CD14-positive monocyte (primary cell): Measurements from ENCODE around the gene PSD. TPM values are rescaled to one million over a fixed set of nuclear protein-coding genes. Genes with fewer than 3 reads are reported as not detected.
A peak's percentile ranks its signal among the peaks of the same experiment; 100 is the strongest.

Experiments used
- DNase-seq, 3 donors: peaks; one replicate each; pipeline ENCODE4 v3.0.0-alpha.2; 2011 to 2022
- H2AFZ ChIP-seq: 2 replicates; pipeline ENCODE4 v1.6.0; 2012; ENCODE audit warnings: mild to moderate bottlenecking, low read depth, low read length, inconsistent platforms; ENCODE audit not compliant: insufficient read depth, poor library complexity, severe bottlenecking
- H3K27ac ChIP-seq, 2 donors: 1 replicate in 1 of 2; 2 replicates in 1 of 2; pipeline ENCODE4 v1.5.1; 2012 to 2013; ENCODE audit warnings: low read length in 2 of 2, control low read depth in 1 of 2, inconsistent platforms in 1 of 2, low read depth in 1 of 2, mild to moderate bottlenecking in 1 of 2
- H3K27me3 ChIP-seq, 2 donors: one replicate each; pipeline versions ENCODE4 v1.6.0 to v1.6.1; 2011 to 2013; ENCODE audit warnings: low read length in 2 of 2; ENCODE audit not compliant: control insufficient read depth in 2 of 2, insufficient read depth in 2 of 2
- H3K36me3 ChIP-seq, 2 donors: replicated peaks in 1 of 2; 1 replicate in 1 of 2; 2 replicates in 1 of 2; pipeline versions ENCODE4 v1.5.1 to v1.6.1; 2012 to 2013; ENCODE audit warnings: low read length in 2 of 2, control low read depth in 1 of 2, inconsistent platforms in 1 of 2, mild to moderate bottlenecking in 1 of 2; ENCODE audit not compliant: insufficient read depth in 2 of 2, control insufficient read depth in 1 of 2
- H3K4me1 ChIP-seq, 2 donors: 1 replicate in 1 of 2; 2 replicates in 1 of 2; pipeline versions ENCODE4 v1.5.1 to v1.6.1; 2012 to 2013; ENCODE audit warnings: low read length in 2 of 2, control low read depth in 1 of 2, inconsistent platforms in 1 of 2, mild to moderate bottlenecking in 1 of 2, moderate library complexity in 1 of 2; ENCODE audit not compliant: insufficient read depth in 2 of 2, control insufficient read depth in 1 of 2
- H3K4me2 ChIP-seq: replicated peaks from 2 replicates; pipeline ENCODE3; 2012; ENCODE audit warnings: low read length, moderate library complexity, mild to moderate bottlenecking; ENCODE audit not compliant: poor library complexity, severe bottlenecking; ENCODE audit errors: extremely low read depth
- H3K4me3 ChIP-seq, 3 experiments: fragments of 200-600 bp in 1 of 3; sonication (generic) in 1 of 3; replicated peaks in 1 of 3; 1 replicate in 2 of 3; 2 replicates in 1 of 3; pipeline ENCODE4 v1.5.1; 2011 to 2013; ENCODE audit warnings: low read length in 3 of 3, mild to moderate bottlenecking in 3 of 3, control low read depth in 2 of 3, low read depth in 2 of 3, inconsistent platforms in 1 of 3, moderate library complexity in 1 of 3
- H3K79me2 ChIP-seq: 2 replicates; pipeline ENCODE4 v1.6.0; 2012; ENCODE audit warnings: mild to moderate bottlenecking, control low read depth, inconsistent platforms, low read length, moderate library complexity; ENCODE audit not compliant: insufficient read depth
- H3K9ac ChIP-seq: 2 replicates; pipeline ENCODE4 v1.6.0; 2017; ENCODE audit warnings: low read length, mild to moderate bottlenecking; ENCODE audit not compliant: insufficient read depth, poor library complexity, severe bottlenecking
- H3K9me3 ChIP-seq, 2 donors: replicated peaks in 1 of 2; 1 replicate in 1 of 2; 2 replicates in 1 of 2; pipeline versions ENCODE4 v1.5.1 to v1.6.1; 2012 to 2013; ENCODE audit warnings: low read length in 2 of 2, control low read depth in 1 of 2; ENCODE audit not compliant: control insufficient read depth in 1 of 2, insufficient read depth in 1 of 2
- H4K20me1 ChIP-seq: 2 replicates; pipeline ENCODE4 v1.6.0; 2012; ENCODE audit warnings: mild to moderate bottlenecking, low read length, control low read depth, moderate library complexity; ENCODE audit not compliant: insufficient read depth
- H3K27ac Mint-ChIP-seq, 7 donors: one replicate each; pipeline ENCODE4 v1.8.0; 2020; ENCODE audit warnings: mild to moderate bottlenecking in 7 of 7, mixed read lengths in 7 of 7, moderate library complexity in 6 of 7, inconsistent platforms in 2 of 7
- H3K27me3 Mint-ChIP-seq, 3 donors: one replicate each; pipeline ENCODE4 v1.8.0; 2021 to 2022; ENCODE audit warnings: low read depth in 3 of 3, mild to moderate bottlenecking in 3 of 3, mixed read lengths in 3 of 3, moderate library complexity in 3 of 3, inconsistent platforms in 1 of 3
- H3K36me3 Mint-ChIP-seq, 2 donors: one replicate each; pipeline ENCODE4 v1.8.0; 2020; ENCODE audit warnings: mixed read lengths in 2 of 2, inconsistent platforms in 1 of 2, mild to moderate bottlenecking in 1 of 2
- H3K4me1 Mint-ChIP-seq: one replicate; pipeline ENCODE4 v1.8.0; 2020; ENCODE audit warnings: mild to moderate bottlenecking, mixed read lengths
- H3K4me3 Mint-ChIP-seq, 2 donors: one replicate each; pipeline ENCODE4 v1.8.0; 2020; ENCODE audit warnings: mild to moderate bottlenecking in 2 of 2, mixed read lengths in 2 of 2, moderate library complexity in 1 of 2
- H3K9me3 Mint-ChIP-seq, 7 donors: one replicate each; pipeline ENCODE4 v1.8.0; 2020 to 2022; ENCODE audit warnings: mixed read lengths in 7 of 7, mild to moderate bottlenecking in 6 of 7, moderate library complexity in 6 of 7, inconsistent platforms in 2 of 7
- WGBS: methylation state at CpG from one replicate; pipeline ENCODE4 v1.1.5; 2013; ENCODE audit warnings: missing lambda C conversion rate; ENCODE audit not compliant: insufficient coverage; 5-methylcytosine and 5-hydroxymethylcytosine counted together
- intact Hi-C, 2 donors: fragments of 100-400 bp; cut with micrococcal nuclease; formaldehyde crosslinking; loops; one replicate each; pipeline versions ENCODE4 v1.15.0 to v1.15.1; 2023
- polyA plus RNA-seq, 3 donors: library from polyadenylated mRNA; depleted of rRNA in 1 of 3; unstranded in 2 of 3; stranded (reverse) in 1 of 3; fragments of 300-500 nt in 2 of 3; fragments of >200 nt in 1 of 3; fragmentation: Illumina TruSeq in 2 of 3; gene quantifications; 1 replicate in 2 of 3; 2 replicates in 1 of 3; pipeline ENCODE4 v1.2.3, GENCODE V29; 2012 to 2021
- TF ChIP-seq, protein P1 (sequence below): fragments of 200-600 bp; IDR thresholded peaks from one replicate; pipeline ENCODE4 v1.8.0; 2022; ENCODE audit warnings: antibody characterized with exemption, mild to moderate bottlenecking

PSD gene
- polyA plus RNA-seq, 3 donors, result 0.27 to 1.5 (median 1.1) TPM

DNA sequence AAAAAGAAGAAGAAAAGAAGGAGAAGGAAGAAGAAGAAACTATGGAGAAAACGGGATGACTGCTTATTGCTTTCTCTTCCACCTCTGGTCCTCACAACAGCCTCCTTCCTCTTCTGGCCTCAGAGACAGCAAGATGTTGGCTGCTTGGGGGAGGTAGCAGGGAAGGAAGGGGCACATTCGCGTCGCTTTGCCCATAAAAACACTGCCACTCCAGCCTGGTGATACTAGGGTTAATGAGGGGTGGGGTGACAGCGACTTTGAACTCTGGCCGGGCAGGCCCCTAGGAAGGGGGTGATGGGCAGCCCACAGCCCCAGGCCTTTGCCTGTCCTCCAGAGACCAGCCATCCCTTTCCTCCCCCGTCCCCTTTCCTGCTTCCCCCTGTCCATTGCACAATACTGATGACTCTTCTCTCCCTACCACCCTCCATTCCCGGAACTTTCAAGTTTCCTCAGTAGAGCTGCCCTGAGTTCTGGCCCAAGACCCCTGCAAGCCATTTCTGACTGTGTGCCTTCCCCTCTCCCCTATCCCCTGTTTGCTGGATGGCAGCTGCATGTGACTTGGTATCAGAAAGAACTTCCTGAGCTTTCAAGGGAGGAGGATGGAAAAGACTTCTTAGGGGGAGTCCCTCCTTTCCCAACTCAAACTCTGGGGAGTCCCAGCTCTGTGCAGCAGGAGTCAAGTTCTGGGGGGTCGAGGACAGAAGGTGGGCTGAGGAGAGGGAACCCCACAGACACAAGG, 16.0 kb upstream of the PSD start:
- DNase-seq, result peak in 2 of 3 donors; percentile 46 to 70
- intact Hi-C loops, result loop anchor here in 1 of 2 donors (5.0 kb wide), 1 partner anchor 43 kb away; no protein-coding TSS in a partner anchor
- Mint-ChIP-seq H3K36me3 (peaks cover 0 to 2% of the 10 kb centered on the region in 2 donors), H3K4me1 (peaks cover 45% of the 10 kb centered on the region), H3K27ac (peak overlapping the region; percentile 58 to 92 (median 80)), H3K27me3 (no peaks in the 10 kb centered on the region), H3K4me3 (peak overlapping the region; percentile 37 to 78), H3K9me3 (peaks cover 0 to 1% (median 0%) of the 10 kb centered on the region in 7 donors)
- Histone ChIP-seq H3K36me3 (no peaks in the 10 kb centered on the region), H3K4me2 (peak overlapping the region; percentile 97), H3K4me1 (peaks cover 41% of the 10 kb centered on the region in 2 donors), H2AFZ (peak overlapping the region; percentile 75), H3K79me2 (peaks cover 15% of the 10 kb centered on the region), H3K27ac (peak overlapping the region; percentile 32 to 41), H3K9me3 (no peaks in the 10 kb centered on the region), H3K9ac (no peak overlapping the region), H4K20me1 (no peaks in the 10 kb centered on the region), H3K4me3 (peak overlapping the region in 1 of 3 experiments; percentile 97), H3K27me3 (no peaks in the 10 kb centered on the region)
- WGBS, result 10% methylated on average over 4 of the region's 9 CpGs
- TF ChIP-seq, protein P1, sequence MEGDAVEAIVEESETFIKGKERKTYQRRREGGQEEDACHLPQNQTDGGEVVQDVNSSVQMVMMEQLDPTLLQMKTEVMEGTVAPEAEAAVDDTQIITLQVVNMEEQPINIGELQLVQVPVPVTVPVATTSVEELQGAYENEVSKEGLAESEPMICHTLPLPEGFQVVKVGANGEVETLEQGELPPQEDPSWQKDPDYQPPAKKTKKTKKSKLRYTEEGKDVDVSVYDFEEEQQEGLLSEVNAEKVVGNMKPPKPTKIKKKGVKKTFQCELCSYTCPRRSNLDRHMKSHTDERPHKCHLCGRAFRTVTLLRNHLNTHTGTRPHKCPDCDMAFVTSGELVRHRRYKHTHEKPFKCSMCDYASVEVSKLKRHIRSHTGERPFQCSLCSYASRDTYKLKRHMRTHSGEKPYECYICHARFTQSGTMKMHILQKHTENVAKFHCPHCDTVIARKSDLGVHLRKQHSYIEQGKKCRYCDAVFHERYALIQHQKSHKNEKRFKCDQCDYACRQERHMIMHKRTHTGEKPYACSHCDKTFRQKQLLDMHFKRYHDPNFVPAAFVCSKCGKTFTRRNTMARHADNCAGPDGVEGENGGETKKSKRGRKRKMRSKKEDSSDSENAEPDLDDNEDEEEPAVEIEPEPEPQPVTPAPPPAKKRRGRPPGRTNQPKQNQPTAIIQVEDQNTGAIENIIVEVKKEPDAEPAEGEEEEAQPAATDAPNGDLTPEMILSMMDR, result no peak

DNA sequence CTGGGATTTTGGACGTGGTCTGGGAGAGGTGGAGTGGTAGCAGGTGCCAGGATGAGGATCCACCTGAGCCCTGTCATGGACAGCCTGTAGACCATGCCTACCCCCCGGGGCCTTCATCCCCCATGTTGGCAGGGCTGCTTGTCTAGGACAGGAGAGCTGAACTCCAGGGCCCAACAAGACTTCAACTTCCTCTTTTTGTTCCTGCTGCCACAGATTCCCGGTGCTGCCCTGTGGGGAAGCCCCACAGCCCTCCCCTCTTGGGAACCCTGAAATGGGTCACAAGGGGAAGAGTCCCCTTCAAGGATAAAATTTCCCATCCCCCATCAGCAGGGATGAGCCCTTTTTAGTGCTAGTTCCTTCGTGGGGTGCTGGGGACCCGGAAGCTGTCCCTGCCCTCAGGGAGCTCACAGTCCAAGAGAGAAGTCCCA, 15.0 kb upstream of the PSD start:
- intact Hi-C loops, result loop anchor here in 1 of 2 donors (2.0 kb wide), 1 partner anchor 39 kb away; the partner anchor contains the start of gene NFKB2
- H3K4me3 Mint-ChIP-seq, result peak overlapping the region; percentile 86 to 89
- Histone ChIP-seq H2AFZ (peak overlapping the region; percentile 31), H3K79me2 (peaks cover 15% of the 10 kb centered on the region), H3K9ac (no peak overlapping the region), H3K27me3 (no peaks in the 10 kb centered on the region), H3K27ac (peak overlapping the region; percentile 41 to 87), H4K20me1 (no peaks in the 10 kb centered on the region), H3K4me3 (peak overlapping the region in 1 of 3 experiments; percentile 97), H3K4me2 (peak overlapping the region; percentile 97), H3K4me1 (peaks cover 41% of the 10 kb centered on the region in 2 donors), H3K9me3 (no peaks in the 10 kb centered on the region), H3K36me3 (no peaks in the 10 kb centered on the region)
- H3K4me1 Mint-ChIP-seq, result peaks cover 45% of the 10 kb centered on the region
- 17% methylated on average over 4 of the region's 5 CpGs for WGBS
- H3K27ac Mint-ChIP-seq, result peak overlapping the region; percentile 89 to 94 (median 92)
- peaks cover 0 to 1% (median 0%) of the 10 kb centered on the region in 7 donors for H3K9me3 Mint-ChIP-seq
- TF ChIP-seq, protein P1, result no peak
- H3K27me3 Mint-ChIP-seq, result no peaks in the 10 kb centered on the region
- peaks cover 0 to 2% of the 10 kb centered on the region in 2 donors for H3K36me3 Mint-ChIP-seq
- peak; percentile 47 to 88 (median 70) for DNase-seq
